ENCODE results near the gene IL16.
A peak's percentile ranks its signal among the peaks of the same experiment; 100 is the strongest.
"Not testable (repeated sequence)": the region's sequence is repeated elsewhere in the genome, so short reads cannot be mapped to it uniquely, and the experiment has no call there.

IL16 gene

GRCh38 chr15:81191701-81192100, 5.0 kb upstream of the IL16 start:
- FAIRE-seq, result no peak
- no peak for DNase-seq (ENCODE audit: insufficient read length)

GRCh38 chr15:81194723-81195122, 2.0 kb upstream of the IL16 start:
- DNase-seq (ENCODE audit: insufficient read length) (no peak), FAIRE-seq (no peak)
- TF ChIP-seq TAF1 (IDR thresholded peaks at IDR 0.05; ENCODE audit: borderline replicate concordance, low read depth, low read length) (no peak), POLR2A (IDR thresholded peaks at IDR 0.05; ENCODE audit: low read depth, low read length) (no peak), POLR2AphosphoS5 (IDR thresholded peaks at IDR 0.05; ENCODE audit: low read depth, low read length) (no peak)

More at GRCh38 chr15:81191701-81192100, 5.0 kb upstream of the IL16 start:
- TF ChIP-seq POLR2AphosphoS5 (IDR thresholded peaks at IDR 0.05; ENCODE audit: low read depth, low read length) (no peak), TAF1 (IDR thresholded peaks at IDR 0.05; ENCODE audit: borderline replicate concordance, low read depth, low read length) (no peak), POLR2A (IDR thresholded peaks at IDR 0.05; ENCODE audit: low read depth, low read length) (no peak)

GRCh38 chr15:81195339-81195864, 1.3 kb upstream of the IL16 start:
- no peak for FAIRE-seq
- TF ChIP-seq TAF1 (IDR thresholded peaks at IDR 0.05; ENCODE audit: borderline replicate concordance, low read depth, low read length) (no peak), POLR2A (IDR thresholded peaks at IDR 0.05; ENCODE audit: low read depth, low read length) (no peak), POLR2AphosphoS5 (IDR thresholded peaks at IDR 0.05; ENCODE audit: low read depth, low read length) (no peak)
- DNase-seq (ENCODE audit: insufficient read length), result no peak

- no peak for DNase-seq (ENCODE audit: insufficient read length)
- TF ChIP-seq TAF1 (IDR thresholded peaks at IDR 0.05; ENCODE audit: borderline replicate concordance, low read depth, low read length), result no peak
- TF ChIP-seq POLR2A (IDR thresholded peaks at IDR 0.05; ENCODE audit: low read depth, low read length), result no peak
- TF ChIP-seq POLR2AphosphoS5 (IDR thresholded peaks at IDR 0.05; ENCODE audit: low read depth, low read length), result no peak
- FAIRE-seq, result no peak
These were observed 564 bp downstream of the IL16 start for GRCh38 chr15:81197255-81197630.

- FAIRE-seq (no peak), DNase-seq (ENCODE audit: insufficient read length) (no peak)
- TF ChIP-seq POLR2A (IDR thresholded peaks at IDR 0.05; ENCODE audit: low read depth, low read length) (no peak), POLR2AphosphoS5 (IDR thresholded peaks at IDR 0.05; ENCODE audit: low read depth, low read length) (no peak), TAF1 (IDR thresholded peaks at IDR 0.05; ENCODE audit: borderline replicate concordance, low read depth, low read length) (no peak)
These were observed 1.1 kb downstream of the IL16 start for GRCh38 chr15:81197688-81198281.

GRCh38 chr15:81199031-81199779, 2.5 kb downstream of the IL16 start:
- TF ChIP-seq TAF1 (IDR thresholded peaks at IDR 0.05; ENCODE audit: borderline replicate concordance, low read depth, low read length) (no peak), POLR2AphosphoS5 (IDR thresholded peaks at IDR 0.05; ENCODE audit: low read depth, low read length) (no peak), POLR2A (IDR thresholded peaks at IDR 0.05; ENCODE audit: low read depth, low read length) (no peak)
- no peak for FAIRE-seq
- DNase-seq (ENCODE audit: insufficient read length), result no peak

GRCh38 chr15:81206018-81206417, 9.3 kb downstream of the IL16 start:
- no peak for DNase-seq (ENCODE audit: insufficient read length)
- no peak for FAIRE-seq

GRCh38 chr15:81207987-81208386, 11.3 kb downstream of the IL16 start:
- DNase-seq (ENCODE audit: insufficient read length); FAIRE-seq: not testable (repeated sequence)

More at GRCh38 chr15:81206018-81206417, 9.3 kb downstream of the IL16 start:
- no peak for TF ChIP-seq POLR2AphosphoS5 (IDR thresholded peaks at IDR 0.05; ENCODE audit: low read depth, low read length)
- no peak for TF ChIP-seq POLR2A (IDR thresholded peaks at IDR 0.05; ENCODE audit: low read depth, low read length)
- no peak for TF ChIP-seq TAF1 (IDR thresholded peaks at IDR 0.05; ENCODE audit: borderline replicate concordance, low read depth, low read length)

GRCh38 chr15:81209635-81210034, 13.0 kb downstream of the IL16 start:
- FAIRE-seq (no peak), DNase-seq (ENCODE audit: insufficient read length) (no peak)
- no peak for TF ChIP-seq POLR2A (IDR thresholded peaks at IDR 0.05; ENCODE audit: low read depth, low read length)
- TF ChIP-seq POLR2AphosphoS5 (IDR thresholded peaks at IDR 0.05; ENCODE audit: low read depth, low read length), result no peak
- TF ChIP-seq TAF1 (IDR thresholded peaks at IDR 0.05; ENCODE audit: borderline replicate concordance, low read depth, low read length), result no peak

GRCh38 chr15:81211376-81211775, 14.7 kb downstream of the IL16 start:
- DNase-seq (ENCODE audit: insufficient read length) (no peak), FAIRE-seq (no peak)
- TF ChIP-seq POLR2AphosphoS5 (IDR thresholded peaks at IDR 0.05; ENCODE audit: low read depth, low read length) (no peak), POLR2A (IDR thresholded peaks at IDR 0.05; ENCODE audit: low read depth, low read length) (no peak), TAF1 (IDR thresholded peaks at IDR 0.05; ENCODE audit: borderline replicate concordance, low read depth, low read length) (no peak)

- no peak for TF ChIP-seq POLR2A (IDR thresholded peaks at IDR 0.05; ENCODE audit: low read depth, low read length)
- no peak for TF ChIP-seq POLR2AphosphoS5 (IDR thresholded peaks at IDR 0.05; ENCODE audit: low read depth, low read length)
- peak; percentile 42 for FAIRE-seq
- DNase-seq (ENCODE audit: insufficient read length), result no peak
These were observed 17.3 kb downstream of the IL16 start for GRCh38 chr15:81213982-81214381.

- no peak for FAIRE-seq
These were observed 18.9 kb downstream of the IL16 start for GRCh38 chr15:81215531-81215930.

More at GRCh38 chr15:81215531-81215930, 18.9 kb downstream of the IL16 start:
- no peak for DNase-seq (ENCODE audit: insufficient read length)
- TF ChIP-seq TAF1 (IDR thresholded peaks at IDR 0.05; ENCODE audit: borderline replicate concordance, low read depth, low read length) (no peak), POLR2A (IDR thresholded peaks at IDR 0.05; ENCODE audit: low read depth, low read length) (no peak), POLR2AphosphoS5 (IDR thresholded peaks at IDR 0.05; ENCODE audit: low read depth, low read length) (no peak)
